ENCODE results near the gene LTBP2. TPM values are rescaled to one million over a fixed set of nuclear protein-coding genes. Genes with fewer than 3 reads are reported as not detected.

Gene LTBP2
- total and polyA plus RNA-seq, 2 experiments from 2014 or later: 73.5 to 456 TPM

DNA sequence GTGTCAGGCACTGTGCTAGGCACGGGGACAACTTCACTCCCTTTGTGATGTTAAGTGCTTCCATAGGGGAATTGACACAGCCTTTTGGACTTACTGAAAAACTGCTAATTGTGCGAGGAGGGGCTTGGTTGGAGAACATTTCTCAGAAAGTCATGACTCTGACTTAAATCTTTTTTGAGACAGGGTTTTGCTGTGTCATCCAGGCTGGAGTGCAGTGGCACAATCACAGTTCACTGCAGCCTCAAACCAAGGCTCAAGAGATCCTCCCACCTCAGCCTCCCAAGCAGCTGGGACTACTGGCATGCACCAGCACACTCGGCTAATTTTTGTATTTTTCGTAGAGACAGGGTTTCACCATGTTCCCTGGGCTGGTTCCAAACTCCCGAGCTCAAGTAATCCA is 10.2 kb upstream of the LTBP2 start:
- no peak overlapping the region for H2AFZ ChIP-seq
- peaks cover 39% of the 10 kb centered on the region for H3F3A ChIP-seq (ENCODE audit: insufficient read depth)
- no peak overlapping the region for H3K9ac ChIP-seq
- H3K9me3 ChIP-seq (ENCODE audit: low read depth): no peaks in the 10 kb centered on the region
- no peaks in the 10 kb centered on the region for H3K27me3 ChIP-seq (replicated peaks; ENCODE audit: insufficient read depth)
- in situ Hi-C loops (cut with MboI): no loop called here
- no peaks in the 10 kb centered on the region for H3K9me2 ChIP-seq (ENCODE audit: insufficient read depth)
- H3K36me3 ChIP-seq (ENCODE audit: low read depth): no peaks in the 10 kb centered on the region
- no peaks in the 10 kb centered on the region for H4K20me1 ChIP-seq (ENCODE audit: insufficient read depth)
- WGBS, 2 experiments (ENCODE audit: low coverage in 1 of 2, low lambda C conversion rate in 2 of 2, missing lambda C conversion rate in 2 of 2): 86 to 91% methylated on average over 5 of the region's 5 CpGs
- peaks cover 37% of the 10 kb centered on the region for H3K4me1 ChIP-seq (ENCODE audit: insufficient read depth)
- TF ChIP-seq EZH2 (IDR thresholded peaks at IDR 0.05; ENCODE audit: insufficient read depth, poor library complexity, severe bottlenecking) (no peak), EZH2phosphoT487 (IDR thresholded peaks at IDR 0.05; ENCODE audit: insufficient read depth, low read depth) (no peak)
- no peak overlapping the region for H3K27ac ChIP-seq
- no peak for DNase-seq
- H3K4me2 ChIP-seq (ENCODE audit: unreplicated experiment): no peak overlapping the region
- no peak overlapping the region for H3K4me3 ChIP-seq
- no peaks in the 10 kb centered on the region for H3K79me2 ChIP-seq (ENCODE audit: insufficient read depth)

DNA sequence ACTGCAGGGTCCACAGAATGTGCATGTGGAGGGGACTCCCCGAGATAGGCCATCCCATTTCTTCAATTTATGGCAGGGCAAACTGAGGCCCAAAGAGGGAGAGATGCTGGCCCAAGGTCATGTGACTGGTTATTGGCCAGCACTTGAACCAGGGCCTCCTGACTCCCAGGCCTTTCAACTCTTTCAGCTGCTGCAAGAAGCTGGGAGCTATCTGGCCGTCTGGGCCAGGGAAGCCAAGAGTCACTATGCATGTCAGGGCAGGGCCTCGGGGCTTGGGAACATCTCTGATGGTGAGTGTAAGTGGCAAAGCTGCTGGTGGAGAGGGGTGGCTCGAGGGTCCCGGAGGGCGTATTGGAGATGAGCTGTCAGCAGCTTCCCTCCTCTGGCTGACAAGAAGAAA is 9.5 kb upstream of the LTBP2 start:
- H3K9ac ChIP-seq: no peak overlapping the region
- peak overlapping the region; percentile 86; the same call in 1 of the 2 replicates for H3K27ac ChIP-seq

DNA sequence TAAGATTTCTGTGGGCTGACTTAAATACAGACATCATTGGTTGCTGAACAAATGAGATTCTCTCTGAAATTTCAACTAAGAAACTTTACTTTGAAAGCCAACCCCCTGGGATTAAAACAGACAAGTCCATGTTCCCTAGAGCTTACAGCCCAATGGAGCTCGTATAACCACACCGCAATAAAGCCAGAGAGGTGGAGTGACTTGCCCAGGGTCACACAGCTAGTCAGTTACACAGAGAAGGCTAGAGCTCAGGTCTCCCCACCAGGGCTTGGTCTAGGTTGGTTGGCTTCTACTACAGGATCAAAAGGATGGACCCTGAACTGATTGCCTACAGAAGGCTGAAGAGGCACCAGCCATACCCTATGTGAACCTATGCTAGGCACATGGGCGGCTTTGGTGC is 8.9 kb upstream of the LTBP2 start:
- no peaks in the 10 kb centered on the region for H3K27me3 ChIP-seq (replicated peaks; ENCODE audit: insufficient read depth)
- H3K4me2 ChIP-seq (ENCODE audit: unreplicated experiment): peak overlapping the region; percentile 3
- no peak overlapping the region for H2AFZ ChIP-seq
- no peak for DNase-seq
- WGBS, 2 experiments (ENCODE audit: low coverage in 1 of 2, low lambda C conversion rate in 2 of 2, missing lambda C conversion rate in 2 of 2): 92 to 94% methylated on average over 3 of the region's 3 CpGs
- no peaks in the 10 kb centered on the region for H3K36me3 ChIP-seq (ENCODE audit: low read depth)
- H3K79me2 ChIP-seq (ENCODE audit: insufficient read depth): peaks cover 5% of the 10 kb centered on the region; the same call in 1 of the 2 replicates
- in situ Hi-C loops (cut with MboI): no loop called here
- H3K9ac ChIP-seq: no peak overlapping the region
- H3F3A ChIP-seq (ENCODE audit: insufficient read depth): peaks cover 51% of the 10 kb centered on the region
- no peak for TF ChIP-seq EZH2 (IDR thresholded peaks at IDR 0.05; ENCODE audit: insufficient read depth, poor library complexity, severe bottlenecking)
- no peak for TF ChIP-seq EZH2phosphoT487 (IDR thresholded peaks at IDR 0.05; ENCODE audit: insufficient read depth, low read depth)
- H3K27ac ChIP-seq: peak overlapping the region; percentile 86
- peaks cover 50% of the 10 kb centered on the region for H3K4me1 ChIP-seq (ENCODE audit: insufficient read depth)
- no peaks in the 10 kb centered on the region for H4K20me1 ChIP-seq (ENCODE audit: insufficient read depth)
- H3K9me2 ChIP-seq (ENCODE audit: insufficient read depth): no peaks in the 10 kb centered on the region
- no peaks in the 10 kb centered on the region for H3K9me3 ChIP-seq (ENCODE audit: low read depth)
- H3K4me3 ChIP-seq: no peak overlapping the region

More for the DNA sequence above, 9.5 kb upstream of the LTBP2 start:
- Histone ChIP-seq H3K36me3 (ENCODE audit: low read depth) (no peaks in the 10 kb centered on the region), H3K4me2 (ENCODE audit: unreplicated experiment) (no peak overlapping the region), H3K9me3 (ENCODE audit: low read depth) (no peaks in the 10 kb centered on the region), H3K79me2 (ENCODE audit: insufficient read depth) (no peaks in the 10 kb centered on the region), H3K4me3 (no peak overlapping the region), H3K27me3 (replicated peaks; ENCODE audit: insufficient read depth) (no peaks in the 10 kb centered on the region), H3F3A (ENCODE audit: insufficient read depth) (peaks cover 46% of the 10 kb centered on the region), H3K9me2 (ENCODE audit: insufficient read depth) (no peaks in the 10 kb centered on the region), H2AFZ (no peak overlapping the region), H4K20me1 (ENCODE audit: insufficient read depth) (no peaks in the 10 kb centered on the region), H3K4me1 (ENCODE audit: insufficient read depth) (peaks cover 44% of the 10 kb centered on the region)
- TF ChIP-seq EZH2 (IDR thresholded peaks at IDR 0.05; ENCODE audit: insufficient read depth, poor library complexity, severe bottlenecking): no peak
- no peak for TF ChIP-seq EZH2phosphoT487 (IDR thresholded peaks at IDR 0.05; ENCODE audit: insufficient read depth, low read depth)
- WGBS, 2 experiments (ENCODE audit: low coverage in 1 of 2, low lambda C conversion rate in 2 of 2, missing lambda C conversion rate in 2 of 2): 71 to 73% methylated on average over 6 of the region's 6 CpGs
- in situ Hi-C loops (cut with MboI): no loop called here
- DNase-seq: no peak

DNA sequence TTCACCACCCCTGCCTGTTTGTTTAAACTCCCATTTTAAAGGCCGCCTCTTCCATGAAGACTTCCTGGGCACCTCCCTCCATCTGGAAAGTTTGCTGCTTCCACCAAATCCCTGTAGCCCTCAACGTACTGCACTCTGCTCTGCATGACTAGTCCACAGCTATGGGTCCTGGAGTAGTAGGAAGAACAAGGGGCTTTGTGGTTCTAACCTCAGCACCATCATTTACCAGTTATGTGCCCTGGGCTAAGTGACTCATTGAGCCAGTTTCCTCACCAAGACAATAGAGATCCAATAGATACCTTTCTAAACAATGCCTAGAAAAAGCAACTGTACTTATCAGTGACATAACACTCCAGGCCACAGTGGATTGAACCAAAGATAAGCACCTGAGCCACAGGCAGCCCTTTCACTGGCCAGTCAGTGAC is 8.5 kb upstream of the LTBP2 start:
- peak overlapping the region; percentile 57 for H3K4me2 ChIP-seq (ENCODE audit: unreplicated experiment)
- H3K9me3 ChIP-seq (ENCODE audit: low read depth): no peaks in the 10 kb centered on the region
- WGBS, 2 experiments (ENCODE audit: low coverage in 1 of 2, low lambda C conversion rate in 2 of 2, missing lambda C conversion rate in 2 of 2): 19 to 28% methylated on average over 2 of the region's 2 CpGs
- H3K36me3 ChIP-seq (ENCODE audit: low read depth): no peaks in the 10 kb centered on the region
- no peak overlapping the region for H2AFZ ChIP-seq
- peak overlapping the region; percentile 53 for H3K9ac ChIP-seq
- DNase-seq: peak; percentile 98
- TF ChIP-seq EZH2phosphoT487 (IDR thresholded peaks at IDR 0.05; ENCODE audit: insufficient read depth, low read depth) (no peak), EZH2 (IDR thresholded peaks at IDR 0.05; ENCODE audit: insufficient read depth, poor library complexity, severe bottlenecking) (no peak)
- H3K27me3 ChIP-seq (replicated peaks; ENCODE audit: insufficient read depth): no peaks in the 10 kb centered on the region
- H3K4me3 ChIP-seq: no peak overlapping the region
- no peaks in the 10 kb centered on the region for H3K9me2 ChIP-seq (ENCODE audit: insufficient read depth)
- H4K20me1 ChIP-seq (ENCODE audit: insufficient read depth): no peaks in the 10 kb centered on the region
- in situ Hi-C loops (cut with MboI): no loop called here
- H3K4me1 ChIP-seq (ENCODE audit: insufficient read depth): peaks cover 55% of the 10 kb centered on the region
- peak overlapping the region; percentile 86 for H3K27ac ChIP-seq
- H3F3A ChIP-seq (ENCODE audit: insufficient read depth): peaks cover 55% of the 10 kb centered on the region
- peaks cover 9% of the 10 kb centered on the region; the same call in 1 of the 2 replicates for H3K79me2 ChIP-seq (ENCODE audit: insufficient read depth)
